ENCODE results near the gene BPI.

Gene BPI

DNA sequence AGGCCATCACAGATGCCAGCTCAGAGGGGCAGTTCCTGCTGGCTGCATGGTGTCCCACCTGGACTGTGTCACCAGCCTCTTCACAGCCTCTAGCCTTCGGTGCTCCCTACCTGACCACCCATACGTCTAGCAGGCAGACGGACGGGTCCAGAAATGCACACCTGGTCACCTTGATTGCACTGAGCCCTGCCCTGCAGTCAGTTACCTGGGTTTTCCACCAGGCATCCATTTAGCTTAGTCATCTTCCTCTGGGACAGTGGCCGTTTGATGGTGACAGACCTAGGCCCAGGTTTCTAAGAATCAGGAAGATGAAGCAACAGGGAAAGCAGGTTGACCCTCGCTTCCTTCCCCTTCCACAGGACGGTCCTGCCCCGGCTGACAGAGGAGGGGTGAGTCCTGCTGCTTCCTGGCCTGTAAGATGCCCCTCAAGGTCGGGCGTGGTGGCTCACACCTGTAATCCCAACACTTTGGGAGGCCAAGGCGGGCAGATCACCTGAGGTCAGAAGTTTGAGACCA, 9.8 kb upstream of the BPI start:
- ChIA-PET POLR2A (no interaction called here), CTCF (interaction anchor here (1.9 to 3.2 kb wide), 2 partner anchors 11 to 72 kb away, joined by 5 to 10 read pairs; partner anchors contain the start of gene BPI)
- TF ChIP-seq CTCF (IDR thresholded peaks at IDR 0.05; ENCODE audit: control extremely low read depth, extremely low read depth, low read depth, missing control alignments) = no peak
- DNase-seq (ENCODE audit: extremely low spot score) = no peak

- no peak for TF ChIP-seq CTCF (IDR thresholded peaks at IDR 0.05; ENCODE audit: control extremely low read depth, extremely low read depth, low read depth, missing control alignments)
- ChIA-PET POLR2A (no interaction called here), CTCF (interaction anchor here (0.8 to 3.2 kb wide), 3 partner anchors 9 to 21 kb away, joined by 3 to 10 read pairs (median 3); partner anchors contain the start of gene BPI)
- DNase-seq (ENCODE audit: extremely low spot score) = no peak
These were observed 8.1 kb upstream of the BPI start for GRCh38 chr20:38295811-38296210.

DNA sequence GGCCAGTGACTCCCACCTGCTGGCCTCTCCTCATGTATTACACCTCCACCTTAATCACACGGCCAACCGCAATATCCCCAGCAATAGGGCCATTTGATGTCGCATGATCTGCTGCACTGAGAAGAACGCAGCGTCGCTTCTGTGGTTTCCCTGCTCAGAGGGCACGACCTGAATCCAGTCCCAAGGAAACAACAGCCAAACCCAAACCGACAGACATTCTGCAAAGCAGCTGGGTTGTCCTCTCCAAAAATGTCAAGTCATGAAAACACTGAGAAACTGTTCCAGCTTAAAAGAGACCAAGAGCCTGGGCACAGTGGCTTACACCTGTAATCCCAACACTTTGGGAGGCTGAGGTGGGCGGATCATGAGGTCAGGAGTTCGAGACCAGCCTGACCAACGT, 7.5 kb upstream of the BPI start:
- no peak for DNase-seq (ENCODE audit: extremely low spot score)
- no peak for TF ChIP-seq CTCF (IDR thresholded peaks at IDR 0.05; ENCODE audit: control extremely low read depth, extremely low read depth, low read depth, missing control alignments)
- ChIA-PET POLR2A (no interaction called here), CTCF (interaction anchor here (1.0 to 3.2 kb wide), 2 partner anchors 8 to 10 kb away, joined by 3 to 10 read pairs; partner anchors contain the start of gene BPI)

- POLR2A ChIA-PET = no interaction called here
- TF ChIP-seq CTCF (IDR thresholded peaks at IDR 0.05; ENCODE audit: control extremely low read depth, extremely low read depth, low read depth, missing control alignments) = no peak
- no peak for DNase-seq (ENCODE audit: extremely low spot score)
- CTCF ChIA-PET = interaction anchor here (1.0 kb wide), 1 partner anchor 79 kb away, joined by 3 read pairs; no protein-coding TSS in a partner anchor
These were observed 5.9 kb upstream of the BPI start for GRCh38 chr20:38297916-38298674.

DNA sequence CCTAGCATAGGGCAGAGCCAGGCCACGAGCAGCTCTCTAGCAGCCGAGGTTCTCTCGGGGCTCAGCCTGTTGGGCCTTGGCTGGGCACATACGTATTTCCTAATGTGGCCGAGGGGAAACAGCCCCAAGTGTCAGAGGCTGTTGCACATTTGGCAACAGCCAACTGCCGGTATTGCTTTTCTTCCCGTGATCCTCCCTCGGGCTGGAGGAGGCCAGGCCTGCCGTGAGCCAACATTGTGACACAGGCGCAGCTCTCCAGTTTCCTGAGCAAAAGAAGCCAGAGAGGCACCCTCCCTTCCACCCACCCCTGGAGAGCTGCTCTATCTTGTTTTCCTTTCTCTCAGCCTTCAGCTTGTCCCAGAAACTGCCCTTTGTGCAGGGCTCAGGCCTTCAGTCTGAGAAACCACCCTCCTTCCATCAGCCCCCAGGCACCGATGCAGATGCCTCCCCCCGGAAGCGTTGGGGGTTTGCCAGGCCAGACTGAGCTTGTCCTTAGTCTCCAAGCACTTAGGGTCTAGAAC, 5.1 kb upstream of the BPI start:
- ChIA-PET POLR2A (interaction anchor here (0.6 kb wide), 1 partner anchor 250 kb away, joined by 5 read pairs; no protein-coding TSS in a partner anchor), CTCF (interaction anchor here (1.0 to 1.4 kb wide), 3 partner anchors 78 to 110 kb away, joined by 3 to 4 read pairs (median 3); no protein-coding TSS in a partner anchor)
- TF ChIP-seq CTCF (IDR thresholded peaks at IDR 0.05; ENCODE audit: control extremely low read depth, extremely low read depth, low read depth, missing control alignments) = no peak
- DNase-seq (ENCODE audit: extremely low spot score) = no peak

- POLR2A ChIA-PET = no interaction called here
- TF ChIP-seq CTCF (IDR thresholded peaks at IDR 0.05; ENCODE audit: control extremely low read depth, extremely low read depth, low read depth, missing control alignments) = no peak
- DNase-seq (ENCODE audit: extremely low spot score) = no peak
- CTCF ChIA-PET = interaction anchor here (1.3 to 1.4 kb wide), 2 partner anchors 79 to 108 kb away, joined by 3 to 4 read pairs; no protein-coding TSS in a partner anchor
These were observed 4.0 kb upstream of the BPI start for GRCh38 chr20:38299963-38300362.
